ENCODE measurements around the gene DOHH.

DOHH gene

GRCh38 chr19:3477951-3478350, 22.5 kb downstream of the DOHH start:
- no peak for DNase-seq
- WGBS (ENCODE audit: extremely low coverage, insufficient coverage, low lambda C conversion rate) = no CpG with 5 or more reads among the region's 2 CpGs
- H3K27me3 ChIP-seq (ENCODE audit: insufficient read depth, low read length, poor library complexity) = no peaks in the 10 kb centered on the region
- no peak overlapping the region for H2BK120ac ChIP-seq (ENCODE audit: low read depth, low read length)
- no peak overlapping the region for H3K4ac ChIP-seq (ENCODE audit: low read depth, low read length)
- H2BK15ac ChIP-seq (replicated peaks; ENCODE audit: low read depth) = no peak overlapping the region
- peaks cover 2% of the 10 kb centered on the region for H3K4me1 ChIP-seq (ENCODE audit: control insufficient read depth, low read depth, low read length)
- H3K4me3 ChIP-seq (ENCODE audit: low read length) = no peak overlapping the region
- no peak overlapping the region for H3K23ac ChIP-seq (ENCODE audit: low read length)
- no peak overlapping the region for H3K4me2 ChIP-seq (ENCODE audit: low read length)
- no peak overlapping the region for H2BK5ac ChIP-seq (ENCODE audit: low read length)
- H3K27ac ChIP-seq (ENCODE audit: low read depth, low read length) = no peak overlapping the region
- no peak overlapping the region for H2AK5ac ChIP-seq (ENCODE audit: low read length)
- H3K79me2 ChIP-seq (ENCODE audit: control insufficient read depth, insufficient read depth, low read length) = no peaks in the 10 kb centered on the region
- no peak overlapping the region for H3K9ac ChIP-seq (ENCODE audit: low read length)
- H3K56ac ChIP-seq (ENCODE audit: low read length) = no peak overlapping the region
- H3K79me1 ChIP-seq (ENCODE audit: low read length) = no peaks in the 10 kb centered on the region
- H4K8ac ChIP-seq (ENCODE audit: low read depth, low read length) = no peak overlapping the region
- H3K18ac ChIP-seq (ENCODE audit: low read length) = no peak overlapping the region
- no peaks in the 10 kb centered on the region for H3K36me3 ChIP-seq (ENCODE audit: control insufficient read depth, insufficient read depth, low read length)
- no peak overlapping the region for H4K5ac ChIP-seq (ENCODE audit: low read length)

GRCh38 chr19:3477506-3477905, 23.0 kb downstream of the DOHH start:
- no peak overlapping the region for H3K4me2 ChIP-seq (ENCODE audit: low read length)
- no peaks in the 10 kb centered on the region for H3K27me3 ChIP-seq (ENCODE audit: insufficient read depth, low read length, poor library complexity)
- H2BK15ac ChIP-seq (replicated peaks; ENCODE audit: low read depth) = no peak overlapping the region
- no peak overlapping the region for H2AK5ac ChIP-seq (ENCODE audit: low read length)
- H2BK5ac ChIP-seq (ENCODE audit: low read length) = no peak overlapping the region
- no peak overlapping the region for H3K56ac ChIP-seq (ENCODE audit: low read length)
- H3K79me1 ChIP-seq (ENCODE audit: low read length) = no peaks in the 10 kb centered on the region
- no peak overlapping the region for H3K18ac ChIP-seq (ENCODE audit: low read length)
- H4K5ac ChIP-seq (ENCODE audit: low read length) = no peak overlapping the region
- H3K4me3 ChIP-seq (ENCODE audit: low read length) = no peak overlapping the region
- H3K27ac ChIP-seq (ENCODE audit: low read depth, low read length) = no peak overlapping the region
- no peak overlapping the region for H3K23ac ChIP-seq (ENCODE audit: low read length)
- DNase-seq = no peak
- H3K79me2 ChIP-seq (ENCODE audit: control insufficient read depth, insufficient read depth, low read length) = no peaks in the 10 kb centered on the region
- H3K4ac ChIP-seq (ENCODE audit: low read depth, low read length) = no peak overlapping the region
- H3K4me1 ChIP-seq (ENCODE audit: control insufficient read depth, low read depth, low read length) = peaks cover 2% of the 10 kb centered on the region
- H4K8ac ChIP-seq (ENCODE audit: low read depth, low read length) = no peak overlapping the region
- no peak overlapping the region for H3K9ac ChIP-seq (ENCODE audit: low read length)
- no peaks in the 10 kb centered on the region for H3K36me3 ChIP-seq (ENCODE audit: control insufficient read depth, insufficient read depth, low read length)
- H2BK120ac ChIP-seq (ENCODE audit: low read depth, low read length) = no peak overlapping the region

- Histone ChIP-seq H3K36me3 (ENCODE audit: control insufficient read depth, insufficient read depth, low read length) (no peaks in the 10 kb centered on the region), H3K18ac (ENCODE audit: low read length) (no peak overlapping the region), H3K79me1 (ENCODE audit: low read length) (no peaks in the 10 kb centered on the region), H4K8ac (ENCODE audit: low read depth, low read length) (no peak overlapping the region), H2BK15ac (replicated peaks; ENCODE audit: low read depth) (no peak overlapping the region), H2AK5ac (ENCODE audit: low read length) (no peak overlapping the region), H4K5ac (ENCODE audit: low read length) (no peak overlapping the region), H3K27me3 (ENCODE audit: insufficient read depth, low read length, poor library complexity) (no peaks in the 10 kb centered on the region), H3K27ac (ENCODE audit: low read depth, low read length) (no peak overlapping the region), H3K4ac (ENCODE audit: low read depth, low read length) (no peak overlapping the region), H3K23ac (ENCODE audit: low read length) (no peak overlapping the region), H3K4me3 (ENCODE audit: low read length) (no peak overlapping the region), H3K4me2 (ENCODE audit: low read length) (no peak overlapping the region), H3K56ac (ENCODE audit: low read length) (no peak overlapping the region), H3K9ac (ENCODE audit: low read length) (no peak overlapping the region), H2BK120ac (ENCODE audit: low read depth, low read length) (no peak overlapping the region), H2BK5ac (ENCODE audit: low read length) (no peak overlapping the region), H3K79me2 (ENCODE audit: control insufficient read depth, insufficient read depth, low read length) (no peaks in the 10 kb centered on the region), H3K4me1 (ENCODE audit: control insufficient read depth, low read depth, low read length) (no peaks in the 10 kb centered on the region)
- DNase-seq = no peak
- WGBS (ENCODE audit: extremely low coverage, insufficient coverage, low lambda C conversion rate) = no CpG with 5 or more reads among the region's 2 CpGs
Measured at GRCh38 chr19:3476830-3477229, 23.6 kb downstream of the DOHH start.

GRCh38 chr19:3475449-3475848, 25.0 kb downstream of the DOHH start:
- Histone ChIP-seq H3K4me2 (ENCODE audit: low read length) (no peak overlapping the region), H2BK15ac (replicated peaks; ENCODE audit: low read depth) (no peak overlapping the region), H2BK120ac (ENCODE audit: low read depth, low read length) (no peak overlapping the region), H2BK5ac (ENCODE audit: low read length) (no peak overlapping the region), H3K27ac (ENCODE audit: low read depth, low read length) (no peak overlapping the region), H3K18ac (ENCODE audit: low read length) (no peak overlapping the region), H3K79me1 (ENCODE audit: low read length) (no peaks in the 10 kb centered on the region), H3K4me1 (ENCODE audit: control insufficient read depth, low read depth, low read length) (no peaks in the 10 kb centered on the region), H3K36me3 (ENCODE audit: control insufficient read depth, insufficient read depth, low read length) (no peaks in the 10 kb centered on the region), H3K79me2 (ENCODE audit: control insufficient read depth, insufficient read depth, low read length) (no peaks in the 10 kb centered on the region), H4K5ac (ENCODE audit: low read length) (no peak overlapping the region), H3K56ac (ENCODE audit: low read length) (no peak overlapping the region), H3K4ac (ENCODE audit: low read depth, low read length) (no peak overlapping the region), H3K4me3 (ENCODE audit: low read length) (no peak overlapping the region), H3K9ac (ENCODE audit: low read length) (no peak overlapping the region), H3K23ac (ENCODE audit: low read length) (no peak overlapping the region), H2AK5ac (ENCODE audit: low read length) (no peak overlapping the region), H4K8ac (ENCODE audit: low read depth, low read length) (no peak overlapping the region), H3K27me3 (ENCODE audit: insufficient read depth, low read length, poor library complexity) (no peaks in the 10 kb centered on the region)
- DNase-seq = no peak
- WGBS (ENCODE audit: extremely low coverage, insufficient coverage, low lambda C conversion rate) = 100% methylated on average over 2 of the region's 4 CpGs

- Histone ChIP-seq H3K4me2 (ENCODE audit: low read length) (no peak overlapping the region), H3K36me3 (ENCODE audit: control insufficient read depth, insufficient read depth, low read length) (no peaks in the 10 kb centered on the region), H3K4me1 (ENCODE audit: control insufficient read depth, low read depth, low read length) (no peaks in the 10 kb centered on the region), H2BK5ac (ENCODE audit: low read length) (no peak overlapping the region), H3K4ac (ENCODE audit: low read depth, low read length) (no peak overlapping the region), H4K5ac (ENCODE audit: low read length) (no peak overlapping the region), H3K4me3 (ENCODE audit: low read length) (no peak overlapping the region), H3K56ac (ENCODE audit: low read length) (no peak overlapping the region), H3K27me3 (ENCODE audit: insufficient read depth, low read length, poor library complexity) (no peaks in the 10 kb centered on the region), H3K27ac (ENCODE audit: low read depth, low read length) (no peak overlapping the region), H3K79me2 (ENCODE audit: control insufficient read depth, insufficient read depth, low read length) (no peaks in the 10 kb centered on the region), H2BK15ac (replicated peaks; ENCODE audit: low read depth) (no peak overlapping the region), H3K79me1 (ENCODE audit: low read length) (no peaks in the 10 kb centered on the region), H2BK120ac (ENCODE audit: low read depth, low read length) (no peak overlapping the region), H3K18ac (ENCODE audit: low read length) (no peak overlapping the region), H4K8ac (ENCODE audit: low read depth, low read length) (no peak overlapping the region), H3K9ac (ENCODE audit: low read length) (no peak overlapping the region), H2AK5ac (ENCODE audit: low read length) (no peak overlapping the region), H3K23ac (ENCODE audit: low read length) (no peak overlapping the region)
- no CpG with 5 or more reads among the region's 2 CpGs for WGBS (ENCODE audit: extremely low coverage, insufficient coverage, low lambda C conversion rate)
- DNase-seq = no peak
Measured at GRCh38 chr19:3474614-3475013, 25.9 kb downstream of the DOHH start.

- no peak overlapping the region for H2BK120ac ChIP-seq (ENCODE audit: low read depth, low read length)
- H3K36me3 ChIP-seq (ENCODE audit: control insufficient read depth, insufficient read depth, low read length) = no peaks in the 10 kb centered on the region
- no peak overlapping the region for H3K4me3 ChIP-seq (ENCODE audit: low read length)
- H3K18ac ChIP-seq (ENCODE audit: low read length) = no peak overlapping the region
- no peak overlapping the region for H3K4ac ChIP-seq (ENCODE audit: low read depth, low read length)
- no peak overlapping the region for H3K23ac ChIP-seq (ENCODE audit: low read length)
- H3K56ac ChIP-seq (ENCODE audit: low read length) = no peak overlapping the region
- H2BK15ac ChIP-seq (replicated peaks; ENCODE audit: low read depth) = no peak overlapping the region
- H3K4me1 ChIP-seq (ENCODE audit: control insufficient read depth, low read depth, low read length) = no peaks in the 10 kb centered on the region
- no CpG with 5 or more reads among the region's 8 CpGs for WGBS (ENCODE audit: extremely low coverage, insufficient coverage, low lambda C conversion rate)
- H3K79me2 ChIP-seq (ENCODE audit: control insufficient read depth, insufficient read depth, low read length) = no peaks in the 10 kb centered on the region
- no peak overlapping the region for H4K8ac ChIP-seq (ENCODE audit: low read depth, low read length)
- no peak overlapping the region for H3K27ac ChIP-seq (ENCODE audit: low read depth, low read length)
- no peak overlapping the region for H3K4me2 ChIP-seq (ENCODE audit: low read length)
- no peak overlapping the region for H2AK5ac ChIP-seq (ENCODE audit: low read length)
- H3K9ac ChIP-seq (ENCODE audit: low read length) = no peak overlapping the region
- no peaks in the 10 kb centered on the region for H3K79me1 ChIP-seq (ENCODE audit: low read length)
- DNase-seq = no peak
- H4K5ac ChIP-seq (ENCODE audit: low read length) = no peak overlapping the region
- no peaks in the 10 kb centered on the region for H3K27me3 ChIP-seq (ENCODE audit: insufficient read depth, low read length, poor library complexity)
- H2BK5ac ChIP-seq (ENCODE audit: low read length) = no peak overlapping the region
Measured at GRCh38 chr19:3474010-3474409, 26.5 kb downstream of the DOHH start.

Measured in mesendoderm (in vitro differentiated cells).